Common myeloid progenitor, CD34-positive (primary cell): ENCODE data around the gene CAMTA1.
"Not testable (repeated sequence)": the region's sequence is repeated elsewhere in the genome, so short reads cannot be mapped to it uniquely, and the experiment has no call there.

ENCODE experiments used
- CTCF ChIA-PET: fragments of 350-600 bp; sonication (Branson Sonifier 250); formaldehyde crosslinking; loops from one replicate; lab custom pipeline; 2021; ENCODE audit warnings: antibody characterized with exemption; lab: Charles Lee
- POLR2A ChIA-PET: fragments of 350-600 bp; sonication (Branson Sonifier 250); formaldehyde crosslinking; loops from one replicate; lab custom pipeline; 2021; ENCODE audit warnings: antibody characterized with exemption; lab: Charles Lee
- DNase-seq, 3 donors: peaks; one replicate each; pipeline versions ENCODE4 v3.0.0 to v3.0.0-alpha.2; 2013
- H3K27ac ChIP-seq, 2 experiments: 1 replicate in 1 of 2; 2 replicates in 1 of 2; pipeline ENCODE4 v1.7.0; 2013; ENCODE audit warnings: inconsistent platforms in 2 of 2, low read length in 2 of 2, mild to moderate bottlenecking in 2 of 2, low read depth in 1 of 2, moderate library complexity in 1 of 2; ENCODE audit not compliant: severe bottlenecking in 2 of 2, insufficient read depth in 1 of 2, poor library complexity in 1 of 2
- H3K27me3 ChIP-seq, 5 experiments: replicated peaks in 2 of 5; 1 replicate in 3 of 5; 2 replicates in 2 of 5; pipeline versions ENCODE4 v1.6.1 to v1.7.0; 2013; ENCODE audit warnings: low read length in 4 of 5, mild to moderate bottlenecking in 2 of 5, moderate library complexity in 2 of 5, inconsistent platforms in 1 of 5; ENCODE audit not compliant: insufficient read depth in 5 of 5, control insufficient read depth in 4 of 5
- H3K36me3 ChIP-seq, 4 experiments: 1 replicate in 2 of 4; 2 replicates in 2 of 4; pipeline versions ENCODE4 v1.6.1 to v1.7.0; 2013; ENCODE audit warnings: low read length in 3 of 4, control low read depth in 1 of 4, mild to moderate bottlenecking in 1 of 4; ENCODE audit not compliant: control insufficient read depth in 4 of 4, insufficient read depth in 4 of 4
- H3K4me1 ChIP-seq, 4 experiments: 1 replicate in 3 of 4; 2 replicates in 1 of 4; pipeline versions ENCODE4 v1.6.1 to v1.7.1; 2013; ENCODE audit warnings: low read length in 3 of 4, mild to moderate bottlenecking in 3 of 4, control low read depth in 1 of 4, inconsistent platforms in 1 of 4, moderate library complexity in 1 of 4; ENCODE audit not compliant: control insufficient read depth in 4 of 4, insufficient read depth in 4 of 4; ENCODE audit errors: control extremely low read depth in 1 of 4
- H3K4me3 ChIP-seq, 7 experiments: 1 replicate in 4 of 7; 2 replicates in 3 of 7; pipeline versions ENCODE4 v1.5.1 to v1.7.0; 2013; ENCODE audit warnings: mild to moderate bottlenecking in 7 of 7, low read length in 6 of 7, moderate library complexity in 6 of 7, inconsistent platforms in 2 of 7, low read depth in 2 of 7, control low read depth in 1 of 7; ENCODE audit not compliant: insufficient read depth in 4 of 7, control insufficient read depth in 1 of 7; ENCODE audit errors: extremely low read depth in 1 of 7
- H3K9me3 ChIP-seq, 5 experiments: 1 replicate in 4 of 5; 2 replicates in 1 of 5; pipeline versions ENCODE4 v1.6.1 to v1.7.1; 2013; ENCODE audit warnings: low read length in 4 of 5, mild to moderate bottlenecking in 2 of 5, inconsistent platforms in 1 of 5, low read depth in 1 of 5, moderate library complexity in 1 of 5; ENCODE audit not compliant: control insufficient read depth in 4 of 5, insufficient read depth in 2 of 5; ENCODE audit errors: control extremely low read depth in 1 of 5
- WGBS: methylation state at CpG from one replicate; pipeline ENCODE4 v1.1.5; 2013; ENCODE audit not compliant: insufficient coverage; 5-methylcytosine and 5-hydroxymethylcytosine counted together

Gene CAMTA1

GRCh38 chr1:6918925-6919511, 133.8 kb downstream of the CAMTA1 start:
- 76% methylated on average over 5 of the region's 7 CpGs for WGBS
- H3K4me1 ChIP-seq = peaks cover 0 to 50% (median 5%) of the 10 kb centered on the region in 4 experiments
- no peak overlapping the region for H3K27ac ChIP-seq
- peaks cover 0 to 6% (median 0%) of the 10 kb centered on the region in 5 experiments for H3K9me3 ChIP-seq
- H3K27me3 ChIP-seq = no peaks in the 10 kb centered on the region
- peak in 2 of 3 donors; percentile 24 to 50 for DNase-seq
- POLR2A ChIA-PET = no interaction called here
- H3K36me3 ChIP-seq = no peaks in the 10 kb centered on the region
- CTCF ChIA-PET = interaction anchor here (1.1 kb wide), 1 partner anchor 9 kb away, joined by 3 read pairs; no protein-coding TSS in a partner anchor
- H3K4me3 ChIP-seq = no peak overlapping the region

DNA sequence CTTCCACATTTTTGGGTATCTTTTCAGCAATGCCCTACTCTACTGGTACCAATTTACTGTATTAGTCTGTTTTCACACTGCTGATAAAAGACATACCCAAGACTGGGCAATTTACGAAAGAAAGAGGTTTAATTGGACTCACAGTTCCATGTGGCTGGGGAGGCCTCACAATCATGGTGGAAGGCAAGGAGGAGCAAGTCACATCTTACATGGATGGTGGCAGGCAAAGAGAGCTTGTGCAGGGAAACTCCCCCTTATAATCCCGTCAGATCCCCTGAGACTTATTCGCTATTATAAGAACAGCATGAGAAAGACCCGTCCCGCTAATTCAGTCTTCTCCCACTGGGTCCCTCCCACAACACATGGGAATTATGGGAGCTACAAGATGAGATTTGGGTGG, 136.3 kb downstream of the CAMTA1 start:
- H3K9me3 ChIP-seq, H3K27me3 ChIP-seq, CTCF ChIA-PET, H3K27ac ChIP-seq, POLR2A ChIA-PET, H3K36me3 ChIP-seq, H3K4me3 ChIP-seq, DNase-seq: not testable (repeated sequence)
- H3K4me1 ChIP-seq = peaks cover 0 to 35% (median 0%) of the 10 kb centered on the region in 4 experiments
- WGBS = 100% methylated on average over 3 of the region's 5 CpGs

GRCh38 chr1:6922096-6922931, 137.1 kb downstream of the CAMTA1 start:
- Histone ChIP-seq H3K4me1 (peaks cover 0 to 28% (median 0%) of the 10 kb centered on the region in 4 experiments), H3K36me3 (no peaks in the 10 kb centered on the region), H3K9me3 (peaks cover 0 to 6% (median 0%) of the 10 kb centered on the region in 5 experiments), H3K27ac (no peak overlapping the region), H3K4me3 (no peak overlapping the region), H3K27me3 (no peaks in the 10 kb centered on the region)
- ChIA-PET CTCF (no interaction called here), POLR2A (no interaction called here)
- WGBS = 79% methylated on average over 7 of the region's 8 CpGs
- no peak for DNase-seq

- H3K36me3 ChIP-seq = no peaks in the 10 kb centered on the region
- no peak for DNase-seq
- H3K4me3 ChIP-seq = no peak overlapping the region
- POLR2A ChIA-PET = no interaction called here
- peaks cover 0 to 23% (median 0%) of the 10 kb centered on the region in 4 experiments for H3K4me1 ChIP-seq
- H3K27ac ChIP-seq = no peak overlapping the region
- peaks cover 0 to 6% (median 0%) of the 10 kb centered on the region in 5 experiments for H3K9me3 ChIP-seq
- whole genome bisulfite sequencing = 94% methylated on average over 4 of the region's 5 CpGs
- CTCF ChIA-PET = no interaction called here
- H3K27me3 ChIP-seq = no peaks in the 10 kb centered on the region
Measured at GRCh38 chr1:6923012-6923411, 137.8 kb downstream of the CAMTA1 start.

DNA sequence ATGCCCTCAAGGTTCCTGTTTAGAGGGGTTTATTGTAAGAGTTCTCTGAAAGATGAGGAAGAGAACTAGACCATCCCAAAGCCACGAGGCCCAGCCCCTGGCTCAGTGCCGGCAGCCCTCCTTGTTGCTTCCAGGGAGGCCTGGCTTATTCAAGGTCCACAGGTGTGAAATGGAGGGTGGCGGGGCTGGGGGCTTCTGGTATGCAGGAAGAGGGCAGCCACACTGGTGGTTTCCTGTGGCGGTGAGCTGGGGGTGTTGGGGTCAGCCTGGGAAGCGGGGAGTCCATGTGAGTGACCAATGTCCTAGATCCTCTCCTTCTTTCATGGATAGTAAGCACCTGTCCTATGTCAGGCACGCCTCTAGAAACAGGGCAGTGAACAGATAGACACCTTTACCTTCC, 138.2 kb downstream of the CAMTA1 start:
- no peak overlapping the region for H3K27ac ChIP-seq
- 57% methylated on average over 3 of the region's 6 CpGs for WGBS
- CTCF ChIA-PET = no interaction called here
- no peak for DNase-seq
- H3K27me3 ChIP-seq = no peaks in the 10 kb centered on the region
- POLR2A ChIA-PET = no interaction called here
- peaks cover 0 to 6% (median 0%) of the 10 kb centered on the region in 5 experiments for H3K9me3 ChIP-seq
- H3K36me3 ChIP-seq = no peaks in the 10 kb centered on the region
- no peak overlapping the region for H3K4me3 ChIP-seq
- peaks cover 0 to 22% (median 0%) of the 10 kb centered on the region in 4 experiments for H3K4me1 ChIP-seq

- Histone ChIP-seq H3K36me3 (no peaks in the 10 kb centered on the region), H3K4me1 (peaks cover 0 to 15% (median 0%) of the 10 kb centered on the region in 4 experiments), H3K27me3 (no peaks in the 10 kb centered on the region), H3K4me3 (no peak overlapping the region), H3K9me3 (peaks cover 0 to 6% (median 0%) of the 10 kb centered on the region in 5 experiments), H3K27ac (no peak overlapping the region)
- CTCF ChIA-PET = no interaction called here
- DNase-seq = no peak
- WGBS = over 99% methylated on average over 12 of the region's 18 CpGs
- POLR2A ChIA-PET = no interaction called here
Measured at GRCh38 chr1:6923955-6924881, 139.0 kb downstream of the CAMTA1 start.
